Measurements from ENCODE around the gene COPB2.

- TF ChIP-seq POLR2A (IDR thresholded peaks at IDR 0.05; ENCODE audit: control extremely low read depth in 1 of 2, low read depth in 2 of 2, low read length in 2 of 2) (no peak), POLR2AphosphoS5 (IDR thresholded peaks at IDR 0.05; ENCODE audit: low read depth, low read length) (no peak), TBP (IDR thresholded peaks at IDR 0.05; ENCODE audit: low read depth, low read length) (no peak), SP1 (IDR thresholded peaks at IDR 0.05; ENCODE audit: low read depth, low read length) (no peak), MAFK (IDR thresholded peaks at IDR 0.05; ENCODE audit: low read depth, low read length) (no peak), RBBP5 (IDR thresholded peaks at IDR 0.05; ENCODE audit: borderline replicate concordance, low read depth, low read length) (no peak), EZH2 (IDR thresholded peaks at IDR 0.05; ENCODE audit: low read depth, low read length, severe bottlenecking) (no peak), TCF12 (IDR thresholded peaks at IDR 0.05; ENCODE audit: low read depth, low read length) (no peak), EP300 (IDR thresholded peaks at IDR 0.05; ENCODE audit: borderline replicate concordance in 1 of 2, low read depth in 2 of 2, low read length in 2 of 2) (no peak), KDM1A (IDR thresholded peaks at IDR 0.05; ENCODE audit: borderline replicate concordance, low read length) (no peak), NRF1 (IDR thresholded peaks at IDR 0.05; ENCODE audit: low read depth, low read length) (no peak)
- TF ChIP-seq, protein P1, sequence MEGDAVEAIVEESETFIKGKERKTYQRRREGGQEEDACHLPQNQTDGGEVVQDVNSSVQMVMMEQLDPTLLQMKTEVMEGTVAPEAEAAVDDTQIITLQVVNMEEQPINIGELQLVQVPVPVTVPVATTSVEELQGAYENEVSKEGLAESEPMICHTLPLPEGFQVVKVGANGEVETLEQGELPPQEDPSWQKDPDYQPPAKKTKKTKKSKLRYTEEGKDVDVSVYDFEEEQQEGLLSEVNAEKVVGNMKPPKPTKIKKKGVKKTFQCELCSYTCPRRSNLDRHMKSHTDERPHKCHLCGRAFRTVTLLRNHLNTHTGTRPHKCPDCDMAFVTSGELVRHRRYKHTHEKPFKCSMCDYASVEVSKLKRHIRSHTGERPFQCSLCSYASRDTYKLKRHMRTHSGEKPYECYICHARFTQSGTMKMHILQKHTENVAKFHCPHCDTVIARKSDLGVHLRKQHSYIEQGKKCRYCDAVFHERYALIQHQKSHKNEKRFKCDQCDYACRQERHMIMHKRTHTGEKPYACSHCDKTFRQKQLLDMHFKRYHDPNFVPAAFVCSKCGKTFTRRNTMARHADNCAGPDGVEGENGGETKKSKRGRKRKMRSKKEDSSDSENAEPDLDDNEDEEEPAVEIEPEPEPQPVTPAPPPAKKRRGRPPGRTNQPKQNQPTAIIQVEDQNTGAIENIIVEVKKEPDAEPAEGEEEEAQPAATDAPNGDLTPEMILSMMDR (IDR thresholded peaks at IDR 0.05; ENCODE audit: control extremely low read depth in 1 of 3, insufficient read depth in 1 of 3, low read depth in 1 of 3, low read length in 3 of 3) = no peak
Measured at GRCh38 chr3:139339219-139339906, 50.1 kb downstream of the COPB2 start.

Measured in H1 (cell line).